NCI-H748 (cell line): ENCODE measurements around the gene POC1B.

Experiments
- DNase-seq: peaks from one replicate; lab custom pipeline; 2025; ENCODE audit not compliant: unreplicated experiment; lab: John Stamatoyannopoulos, UW

POC1B gene

GRCh38 chr12:89525824-89526770 lies at the start of gene POC1B:
Gene POC1B (minus strand): TSS chr12:89526047. CDS start chr12:89525895, 152 bp downstream.
- DNase-seq, result peak; percentile 93

DNA sequence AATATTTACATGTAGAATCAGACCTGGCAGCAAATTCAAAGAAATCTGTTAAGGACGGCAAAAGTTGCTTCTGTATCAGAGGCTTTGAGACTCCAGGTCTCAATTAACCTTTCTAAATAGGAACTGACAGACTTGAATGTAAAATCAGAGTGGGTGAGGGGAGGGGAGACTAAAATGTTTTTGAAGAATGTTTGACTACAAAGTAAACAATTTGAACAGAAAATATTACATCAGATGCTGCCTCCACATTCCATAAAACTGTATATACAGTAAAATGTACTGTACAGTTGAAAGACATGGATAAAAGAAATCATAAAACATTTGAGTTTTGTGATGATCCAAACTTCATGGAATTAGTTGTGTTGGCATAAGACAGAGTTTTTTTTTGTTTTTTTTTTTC lies 49.5 kb upstream of the POC1B start:
- no peak for DNase-seq

DNA sequence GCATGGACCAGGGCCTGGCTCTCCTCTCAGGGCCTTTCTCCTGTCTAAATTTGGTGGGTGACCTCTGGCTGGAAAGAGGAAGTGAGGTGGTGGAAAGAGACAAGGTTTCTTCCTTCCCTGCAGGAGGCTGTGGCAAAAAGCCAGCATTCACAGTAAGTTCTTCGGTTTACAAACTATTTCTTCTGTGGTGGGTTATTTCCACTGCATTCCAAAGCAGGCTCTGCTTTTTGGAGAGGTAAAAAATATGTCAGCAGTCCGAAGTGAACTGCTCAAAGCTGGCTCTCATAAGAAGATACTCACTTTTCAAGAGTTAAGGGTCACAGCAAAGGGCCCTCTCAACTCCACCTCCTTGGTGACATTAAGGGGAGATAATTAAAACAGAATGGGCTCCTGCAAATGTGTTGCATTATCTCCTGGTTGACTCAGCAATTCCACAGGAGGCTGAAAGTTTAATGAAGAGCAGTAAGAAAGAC lies 48.9 kb upstream of the POC1B start:
- DNase-seq, result no peak

GRCh38 chr12:89573051-89573810 lies 47.4 kb upstream of the POC1B start:
- DNase-seq, result no peak

DNA sequence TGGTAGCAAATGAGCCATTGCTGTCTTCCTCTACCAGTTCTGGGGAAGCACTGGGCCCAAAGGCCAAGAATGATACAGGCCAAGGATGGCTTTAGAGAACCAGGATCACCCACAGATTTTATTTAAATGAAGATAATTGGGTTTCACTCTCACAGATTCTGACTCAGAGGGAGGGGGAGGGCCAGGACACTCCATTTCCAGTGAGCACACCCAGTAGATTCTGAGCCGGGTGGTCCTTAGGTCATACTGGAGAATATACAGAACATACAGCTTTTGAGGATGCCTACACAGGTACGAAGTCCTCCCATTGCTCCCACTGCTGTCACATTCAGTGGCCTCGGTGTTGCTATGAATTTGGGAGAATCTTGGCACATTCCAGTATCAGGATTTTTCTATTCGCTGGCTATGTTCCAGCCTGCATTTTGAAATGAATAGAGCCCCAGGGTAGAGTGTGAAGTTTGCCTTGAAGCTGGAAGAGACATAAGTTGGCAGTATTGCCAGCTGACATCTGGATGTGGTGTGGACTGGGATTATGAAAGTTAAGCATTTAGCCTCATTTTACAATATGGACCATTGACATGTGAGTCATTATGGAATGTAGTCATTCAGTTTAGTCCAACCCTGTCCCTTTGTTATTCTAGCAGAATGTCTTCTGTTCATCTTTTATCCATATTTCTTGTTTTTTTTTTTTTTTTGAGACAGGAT lies 45.8 kb upstream of the POC1B start:
- DNase-seq, result no peak

DNA sequence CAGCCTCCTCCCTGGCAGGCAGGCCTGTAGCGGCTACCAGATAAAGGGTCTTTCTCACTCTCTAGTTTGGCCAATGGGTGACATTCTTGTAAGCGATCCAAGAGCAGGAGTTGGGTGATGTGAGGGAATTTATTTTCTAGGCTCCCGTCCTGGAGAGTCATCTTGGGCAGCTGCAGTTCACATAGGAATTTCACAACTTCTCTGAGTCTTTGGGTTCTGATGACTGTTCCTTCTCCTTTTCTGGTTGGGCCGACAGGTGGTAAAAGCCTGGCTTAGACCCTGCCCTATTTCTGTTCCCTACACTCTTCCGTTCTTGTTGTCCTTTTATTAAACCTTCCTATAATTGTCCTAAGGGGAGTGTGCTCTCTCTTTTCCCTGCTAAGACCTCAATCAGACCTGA lies 42.6 kb upstream of the POC1B start:
- DNase-seq, result no peak

- DNase-seq, result no peak
Measured at GRCh38 chr12:89567691-89568239, 41.9 kb upstream of the POC1B start.

GRCh38 chr12:89566615-89567014 lies 40.8 kb upstream of the POC1B start:
- no peak for DNase-seq

- DNase-seq, result no peak
Measured at GRCh38 chr12:89565002-89565401, 39.2 kb upstream of the POC1B start.

GRCh38 chr12:89559753-89560152 lies 33.9 kb upstream of the POC1B start:
- DNase-seq, result no peak

DNA sequence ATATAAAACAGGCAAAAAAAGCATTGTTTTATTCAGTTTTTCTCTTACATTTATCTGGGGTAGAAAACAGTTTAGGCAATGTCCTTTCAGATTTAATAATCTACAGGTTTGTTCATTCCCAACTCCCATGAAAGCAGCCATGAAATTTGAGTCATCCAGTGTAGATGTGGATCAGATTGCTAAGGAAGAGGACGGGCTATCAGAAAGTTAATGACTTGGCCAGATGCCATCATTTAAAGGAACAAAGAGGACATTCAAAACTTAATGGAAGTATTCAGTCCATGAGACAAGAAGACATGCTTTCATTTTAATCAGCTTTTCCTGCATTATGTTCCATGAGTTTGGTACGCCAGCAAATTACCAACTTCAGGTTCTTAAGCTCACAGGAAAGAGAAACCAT lies 31.1 kb upstream of the POC1B start:
- DNase-seq, result peak; percentile 63

- DNase-seq, result no peak
Measured at GRCh38 chr12:89552376-89552775, 26.5 kb upstream of the POC1B start.

DNA sequence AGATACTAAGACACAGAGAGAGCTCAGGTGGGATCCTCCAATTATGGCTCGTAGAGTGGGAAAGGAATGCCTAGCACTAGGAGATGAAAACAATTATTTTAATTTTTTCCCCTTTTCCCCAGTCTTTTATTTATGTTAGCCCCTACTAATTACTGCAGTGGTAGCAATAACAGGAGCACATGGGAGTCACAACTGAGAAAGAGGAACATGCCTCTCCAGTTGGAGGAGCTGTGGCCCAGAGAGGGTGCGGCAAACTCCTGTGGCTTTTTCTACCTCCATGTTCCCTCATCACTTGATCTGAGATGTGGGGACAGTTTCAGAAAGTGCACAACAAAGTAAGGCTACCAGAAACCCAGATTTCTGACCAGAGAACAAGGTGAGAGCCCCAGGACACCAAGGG lies 25.9 kb upstream of the POC1B start:
- DNase-seq, result no peak

DNA sequence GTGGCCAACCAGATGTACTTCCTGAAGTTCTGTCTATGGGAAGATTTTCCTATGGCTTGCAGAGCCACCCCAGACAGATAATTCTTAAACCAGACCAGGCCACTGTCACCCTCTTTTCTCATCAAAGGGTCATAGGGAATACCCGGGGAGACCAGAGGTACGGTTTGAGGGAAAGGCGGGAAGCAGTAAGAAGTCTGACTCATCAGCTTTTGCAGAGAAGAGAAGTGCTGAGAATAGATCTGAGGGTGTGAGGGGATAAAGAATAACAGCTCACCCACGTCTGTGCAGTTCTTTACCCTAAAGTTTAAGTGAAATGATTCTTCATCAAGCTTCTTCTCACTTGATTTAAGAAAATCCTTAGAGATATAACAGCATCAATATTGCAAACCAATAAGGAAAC lies 21.3 kb upstream of the POC1B start:
- no peak for DNase-seq

DNA sequence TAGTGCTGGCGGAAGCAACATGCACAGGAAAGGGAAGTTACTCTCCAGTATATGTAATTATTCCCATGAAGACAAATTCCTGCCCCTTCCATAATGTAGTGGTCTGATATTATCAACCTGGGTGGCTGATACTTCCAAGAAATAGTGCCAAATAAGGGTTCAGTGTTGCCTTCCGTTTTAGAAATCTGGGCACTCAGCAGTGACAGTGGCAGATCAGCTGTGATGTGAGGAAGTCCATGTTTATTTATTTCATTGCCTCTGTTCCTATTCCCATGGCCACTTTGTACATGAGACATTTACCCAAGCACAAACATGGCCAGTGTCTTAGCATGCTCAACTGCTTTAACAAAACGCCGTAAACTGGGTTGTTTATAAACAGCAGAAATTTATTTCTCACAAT lies 20.3 kb upstream of the POC1B start:
- DNase-seq, result no peak

GRCh38 chr12:89544681-89545184 lies 18.9 kb upstream of the POC1B start:
- peak; percentile 92 for DNase-seq

- no peak for DNase-seq
Measured at GRCh38 chr12:89544022-89544421, 18.2 kb upstream of the POC1B start.

- peak; percentile 74 for DNase-seq
Measured at GRCh38 chr12:89542912-89543592, 17.2 kb upstream of the POC1B start.

DNA sequence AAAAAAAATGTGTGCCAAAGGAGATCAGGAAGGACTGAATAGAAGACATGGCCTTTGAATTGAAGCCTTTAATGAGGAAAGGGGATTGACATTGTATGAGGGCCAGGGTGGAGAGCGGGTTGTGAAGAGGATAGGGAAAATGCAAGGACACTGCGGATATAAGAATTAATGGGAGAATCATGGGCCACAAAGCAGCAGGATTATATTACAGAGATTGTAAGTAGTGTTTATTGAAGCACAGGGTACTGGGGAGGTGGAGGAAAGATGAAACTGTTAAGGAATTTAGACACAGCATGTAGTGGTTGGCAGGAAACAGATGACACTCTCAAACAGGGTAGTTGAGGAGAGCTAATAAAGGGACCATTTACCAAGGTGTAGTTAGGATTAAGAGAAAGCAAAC lies 16.4 kb upstream of the POC1B start:
- DNase-seq, result no peak

GRCh38 chr12:89540586-89540985 lies 14.7 kb upstream of the POC1B start:
- no peak for DNase-seq
